HCEC 1CT (cell line): ENCODE results near the gene YTHDF2.
"Not testable (repeated sequence)": the region's sequence is repeated elsewhere in the genome, so short reads cannot be mapped to it uniquely, and the experiment has no call there.

Source experiments
- DNase-seq: peaks from one replicate; pipeline ENCODE4 v3.0.0-alpha.2; 2017

YTHDF2 gene

DNA sequence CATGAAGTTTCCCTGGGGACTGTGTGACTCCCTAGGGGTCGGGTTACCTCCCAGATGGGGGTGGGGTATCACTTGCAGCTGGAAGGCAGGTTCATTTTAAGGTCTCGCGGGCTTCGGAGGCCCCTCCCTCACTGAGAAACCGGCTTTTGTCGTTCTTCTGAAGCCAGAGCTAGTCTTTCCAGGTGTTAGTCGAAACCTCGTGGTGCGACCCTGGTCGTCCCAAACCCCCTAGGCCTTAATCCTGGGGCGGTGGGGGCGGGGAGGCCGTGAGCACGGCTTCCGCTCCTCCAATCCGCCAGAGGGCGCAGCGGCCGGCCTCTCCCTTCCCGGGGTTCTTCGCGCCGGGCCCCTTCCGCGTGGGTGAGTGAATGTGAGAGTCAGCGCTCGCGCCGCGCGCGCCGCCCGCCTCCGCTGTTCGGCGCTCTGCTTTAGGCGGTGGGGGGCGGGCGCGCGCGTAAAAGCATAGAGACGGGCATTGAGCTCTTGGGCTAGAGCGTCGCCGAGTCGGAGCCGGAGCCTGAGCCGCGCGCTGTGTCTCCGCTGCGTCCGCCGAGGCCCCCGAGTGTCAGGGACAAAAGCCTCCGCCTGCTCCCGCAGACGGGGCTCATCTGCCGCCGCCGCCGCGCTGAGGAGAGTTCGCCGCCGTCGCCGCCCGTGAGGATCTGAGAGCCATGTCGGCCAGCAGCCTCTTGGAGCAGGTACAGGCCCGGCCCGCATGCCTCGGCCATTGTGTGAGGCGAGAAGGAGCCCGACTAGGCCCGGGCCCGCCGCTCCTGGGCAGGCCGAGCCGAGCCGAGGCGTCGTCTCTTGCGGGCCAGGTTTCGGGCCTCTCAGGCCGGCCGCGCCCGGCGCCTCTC lies at the start of gene YTHDF2:
Gene YTHDF2 (plus strand): TSS at position 491 of the 857 bp plus-strand sequence. CDS start 181 bp downstream, at position 672.
- DNase-seq, result peak; percentile 97

- not testable (repeated sequence) for DNase-seq
Observed at GRCh38 chr1:28691627-28692026, 45.1 kb upstream of the YTHDF2 start.

DNA sequence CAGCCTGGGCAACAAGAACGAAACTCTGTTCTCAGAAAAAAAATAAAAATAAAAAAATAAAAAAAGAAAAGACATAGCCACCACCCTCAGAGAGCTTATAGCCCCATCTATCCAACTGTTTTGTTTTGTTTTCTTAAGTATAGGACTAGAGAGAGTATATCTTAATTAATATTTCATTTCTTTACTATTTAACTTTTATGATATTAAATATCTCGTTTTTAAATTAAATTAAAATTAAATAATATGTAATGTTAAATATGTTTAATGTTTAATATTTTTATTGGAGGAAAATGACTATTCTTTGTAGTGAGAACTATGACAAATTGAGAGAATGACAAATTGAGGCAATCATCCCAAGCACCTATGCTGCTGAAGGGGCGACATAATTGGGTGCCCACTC lies 33.1 kb upstream of the YTHDF2 start:
- DNase-seq, result no peak

GRCh38 chr1:28716336-28716735 lies 20.4 kb upstream of the YTHDF2 start:
- no peak for DNase-seq

GRCh38 chr1:28718166-28718565 lies 18.6 kb upstream of the YTHDF2 start:
- DNase-seq, result no peak

- DNase-seq, result peak; percentile 25
Observed at GRCh38 chr1:28718586-28719331, 18.0 kb upstream of the YTHDF2 start.

DNA sequence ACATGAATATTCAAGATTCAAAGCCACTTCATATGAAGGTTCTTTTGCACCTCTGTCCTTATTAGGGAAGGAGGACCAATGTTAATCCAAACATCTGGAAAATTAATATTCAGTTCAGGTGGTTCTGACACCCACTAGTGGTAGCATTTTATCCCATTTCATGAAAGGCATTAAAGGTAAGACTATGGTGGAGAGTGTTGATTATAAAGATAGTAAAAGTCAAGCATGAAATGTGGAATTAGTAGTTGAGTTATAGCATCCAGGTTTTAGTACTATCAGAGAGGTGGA lies 17.5 kb upstream of the YTHDF2 start:
- DNase-seq, result no peak

GRCh38 chr1:28720376-28720775 lies 16.4 kb upstream of the YTHDF2 start:
- DNase-seq, result no peak

DNA sequence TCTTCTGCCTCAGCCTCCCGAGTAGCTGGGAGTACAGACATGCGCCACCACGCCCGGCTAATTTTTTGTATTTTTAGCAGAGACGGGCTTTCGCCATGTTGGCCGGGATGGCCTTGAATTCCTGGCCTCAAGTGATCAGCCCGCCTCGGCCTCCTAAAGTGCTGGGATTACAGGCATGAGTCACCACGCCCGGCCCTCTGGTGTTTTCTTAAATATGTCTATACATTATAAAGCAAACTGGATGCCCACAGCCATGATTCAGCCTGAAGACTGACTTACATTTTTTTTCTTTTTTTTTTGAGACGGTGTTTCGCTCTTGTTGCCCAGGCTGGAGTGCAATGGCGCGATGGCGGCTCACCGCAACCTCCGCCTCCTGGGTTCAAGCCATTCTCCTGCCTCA lies 14.8 kb upstream of the YTHDF2 start:
- DNase-seq, result peak; percentile 19

DNA sequence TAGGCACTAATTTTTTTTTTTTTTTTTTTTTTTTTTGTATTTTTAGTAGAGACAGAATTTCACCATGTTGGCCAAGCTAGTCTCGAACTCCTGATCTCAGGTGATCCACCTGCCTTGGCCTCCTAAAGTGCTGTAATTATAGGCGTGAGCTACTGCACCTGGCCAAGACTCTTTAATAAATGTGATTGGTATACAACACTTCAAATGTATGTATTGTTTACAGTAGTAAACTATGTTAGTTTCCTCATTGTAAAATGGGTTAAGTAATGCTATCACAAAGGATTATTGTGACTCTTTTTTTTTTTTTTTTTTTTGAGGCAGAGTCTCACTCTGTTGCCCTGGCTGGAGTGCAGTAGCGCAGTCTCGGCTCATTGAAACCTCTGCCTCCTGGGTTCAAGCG lies 11.4 kb upstream of the YTHDF2 start:
- DNase-seq, result not testable (repeated sequence)

DNA sequence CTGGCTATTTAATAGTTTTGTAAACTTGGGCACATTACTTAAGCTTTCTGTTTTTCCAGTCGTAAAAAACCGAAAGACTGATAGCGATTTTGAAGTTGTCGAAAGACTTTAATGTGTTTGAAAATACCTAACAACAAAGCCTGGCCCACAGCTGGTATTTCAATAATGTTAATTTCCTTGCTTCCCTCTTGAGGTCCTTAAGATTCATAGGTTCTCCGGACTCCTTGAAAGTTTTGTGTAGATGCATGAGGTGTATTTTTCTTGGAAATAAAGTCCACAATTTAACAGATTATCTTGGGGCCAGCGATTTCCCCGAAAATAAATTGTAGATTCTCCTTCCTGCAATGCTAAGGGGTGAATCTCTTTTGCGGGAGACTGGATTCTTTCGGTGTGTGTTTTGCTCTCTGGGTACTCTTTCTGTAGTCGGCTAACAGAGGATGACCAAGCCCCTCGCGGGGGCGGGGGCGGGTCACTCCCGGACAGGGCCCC lies 735 bp upstream of the YTHDF2 start:
- no peak for DNase-seq

GRCh38 chr1:28737307-28738132 lies 780 bp downstream of the YTHDF2 start:
- DNase-seq, result peak; percentile 34

GRCh38 chr1:28740118-28740517 lies 3.4 kb downstream of the YTHDF2 start:
- no peak for DNase-seq

DNA sequence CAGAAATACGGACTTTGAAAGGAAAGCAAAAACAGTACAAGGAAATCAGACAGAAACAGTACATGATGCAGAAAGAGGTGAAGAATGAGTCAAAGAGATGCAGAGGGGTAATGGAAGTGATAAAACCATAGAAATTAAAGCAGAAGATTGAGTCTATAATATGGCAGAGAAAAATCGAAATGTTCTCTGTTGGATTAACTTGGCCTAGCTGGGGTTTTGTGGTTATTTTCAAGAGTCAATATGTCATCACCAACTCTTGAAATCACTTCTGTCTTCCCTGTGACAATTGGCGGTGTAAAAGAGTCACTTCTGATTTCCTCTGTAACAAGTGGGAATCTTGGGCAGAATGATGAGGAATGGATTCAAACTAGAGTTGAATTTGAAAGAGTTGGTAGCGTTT lies 7.4 kb downstream of the YTHDF2 start:
- no peak for DNase-seq

DNA sequence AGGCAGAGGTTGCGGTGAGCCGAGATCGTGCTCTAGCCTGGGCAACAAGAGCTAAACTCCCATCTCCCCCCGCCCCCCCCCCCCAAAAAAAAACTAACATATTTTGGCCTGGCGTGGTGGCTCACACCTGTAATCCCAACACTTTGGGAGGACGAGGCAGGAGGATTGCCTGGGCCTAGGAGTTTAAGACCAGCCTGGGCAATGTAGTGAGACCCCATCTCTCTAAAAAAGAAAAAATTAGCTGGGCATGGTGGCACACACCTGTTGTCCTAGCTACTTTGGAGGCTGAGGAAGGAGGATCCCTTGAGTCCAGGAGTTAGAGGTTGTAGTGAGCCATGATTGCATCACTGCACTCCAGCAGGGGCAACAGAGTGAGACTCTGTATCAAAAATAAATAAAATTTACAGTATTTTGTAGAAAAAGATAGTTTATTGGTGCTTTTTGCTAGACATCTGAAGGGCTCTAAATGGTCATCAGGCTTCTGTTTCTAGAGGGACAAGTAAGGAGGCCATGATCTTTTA lies 9.0 kb downstream of the YTHDF2 start:
- DNase-seq, result no peak

DNA sequence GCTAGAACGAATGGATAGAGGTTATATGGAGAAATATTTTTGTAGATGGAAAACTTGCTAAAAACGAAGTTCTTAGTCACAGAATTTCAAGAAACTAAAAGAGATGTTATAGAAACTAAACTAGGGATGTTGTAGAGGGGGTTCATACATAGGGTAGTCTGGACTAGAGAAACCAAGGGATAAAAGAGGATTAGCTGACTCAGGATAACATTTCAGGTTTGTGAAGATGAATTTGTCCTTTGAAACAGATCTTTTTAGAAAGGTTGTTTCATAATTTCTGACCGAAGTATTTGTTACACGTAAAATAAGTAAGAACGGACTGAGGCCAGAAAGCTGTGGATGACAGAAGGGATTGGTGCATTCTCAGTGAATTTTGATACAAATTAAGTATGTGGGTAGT lies 13.6 kb downstream of the YTHDF2 start:
- DNase-seq, result no peak

- DNase-seq, result not testable (repeated sequence)
Observed at GRCh38 chr1:28750771-28751294, 14.1 kb downstream of the YTHDF2 start.

- DNase-seq, result peak; percentile 81
Observed at GRCh38 chr1:28751315-28752060, 14.7 kb downstream of the YTHDF2 start.

DNA sequence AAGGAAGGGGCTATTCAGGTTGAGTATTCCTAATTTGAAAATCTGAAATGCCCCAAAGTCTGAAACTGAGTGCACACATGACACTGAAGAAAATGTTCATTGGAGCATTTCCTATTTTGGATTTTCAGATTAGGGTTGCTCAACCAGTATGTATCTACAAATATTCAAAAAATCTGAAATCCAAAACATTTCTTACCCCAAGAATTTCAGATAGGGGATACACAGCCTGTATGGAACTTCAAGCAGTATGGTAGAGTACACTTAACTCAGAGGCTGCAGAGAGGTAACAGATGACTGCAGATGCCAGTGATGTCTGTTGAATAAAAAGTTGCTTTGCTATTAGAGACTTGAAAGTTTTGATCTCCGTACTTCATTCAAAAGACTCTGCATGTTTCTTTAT lies 19.0 kb downstream of the YTHDF2 start:
- DNase-seq, result no peak

- DNase-seq, result no peak
Observed at GRCh38 chr1:28756846-28757245, 20.1 kb downstream of the YTHDF2 start.

- DNase-seq, result no peak
Observed at GRCh38 chr1:28758420-28758819, 21.7 kb downstream of the YTHDF2 start.

- no peak for DNase-seq
Observed at GRCh38 chr1:28759257-28759656, 22.5 kb downstream of the YTHDF2 start.
